IPS-18c (cell line): ENCODE data around the gene HMGN5.

Source experiments
- H3K4me3 ChIP-seq: 2 replicates; pipeline ENCODE4 v1.7.0; 2013; ENCODE audit warnings: low read depth, mild to moderate bottlenecking, low read length, moderate library complexity; ENCODE audit not compliant: insufficient read depth
- H3K9me3 ChIP-seq: one replicate; pipeline ENCODE4 v1.6.1; 2013; ENCODE audit warnings: mild to moderate bottlenecking, low read length, moderate library complexity; ENCODE audit not compliant: control insufficient read depth, insufficient read depth

The HMGN5 gene

DNA sequence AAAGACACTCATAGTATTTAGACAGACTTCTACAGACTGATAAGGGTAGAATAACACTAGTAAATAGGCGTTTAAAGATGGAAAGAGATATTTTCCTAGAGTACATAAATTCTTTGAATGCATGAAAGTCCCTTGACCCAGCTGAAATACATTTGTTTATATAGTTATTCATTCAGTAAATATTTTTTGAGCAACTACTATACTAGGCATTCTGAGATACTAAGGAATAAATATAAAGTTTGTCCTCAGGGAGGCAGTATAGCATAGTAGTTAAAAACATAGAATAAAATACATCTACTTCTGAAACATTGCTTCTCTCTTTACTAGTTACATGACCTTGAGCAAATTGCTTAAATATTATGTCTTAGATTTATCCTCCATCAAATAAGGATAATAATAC is 27.4 kb downstream of the HMGN5 start:
- Histone ChIP-seq H3K9me3 (peaks cover 4% of the 10 kb centered on the region), H3K4me3 (no peak overlapping the region)

DNA sequence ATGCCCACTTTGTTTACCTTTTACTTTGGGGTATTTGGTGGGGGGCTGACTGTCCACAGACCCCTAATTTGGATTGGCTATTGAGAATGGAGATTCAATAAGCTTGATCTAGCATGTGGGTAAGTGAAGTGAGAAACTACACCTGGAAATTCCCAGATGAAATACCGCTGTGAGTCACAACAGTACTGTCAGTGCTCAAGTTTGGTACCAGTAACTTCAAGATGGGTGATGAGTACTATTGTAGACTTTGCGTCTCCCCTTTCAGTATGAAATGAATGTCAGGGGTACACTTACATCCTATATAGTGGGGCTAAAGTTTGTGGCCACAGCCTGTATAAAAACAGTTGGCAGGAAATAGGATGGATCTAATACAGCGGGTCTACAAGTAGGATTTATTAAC is 33.3 kb downstream of the HMGN5 start:
- H3K4me3 ChIP-seq, result no peak overlapping the region
- no peaks in the 10 kb centered on the region for H3K9me3 ChIP-seq

DNA sequence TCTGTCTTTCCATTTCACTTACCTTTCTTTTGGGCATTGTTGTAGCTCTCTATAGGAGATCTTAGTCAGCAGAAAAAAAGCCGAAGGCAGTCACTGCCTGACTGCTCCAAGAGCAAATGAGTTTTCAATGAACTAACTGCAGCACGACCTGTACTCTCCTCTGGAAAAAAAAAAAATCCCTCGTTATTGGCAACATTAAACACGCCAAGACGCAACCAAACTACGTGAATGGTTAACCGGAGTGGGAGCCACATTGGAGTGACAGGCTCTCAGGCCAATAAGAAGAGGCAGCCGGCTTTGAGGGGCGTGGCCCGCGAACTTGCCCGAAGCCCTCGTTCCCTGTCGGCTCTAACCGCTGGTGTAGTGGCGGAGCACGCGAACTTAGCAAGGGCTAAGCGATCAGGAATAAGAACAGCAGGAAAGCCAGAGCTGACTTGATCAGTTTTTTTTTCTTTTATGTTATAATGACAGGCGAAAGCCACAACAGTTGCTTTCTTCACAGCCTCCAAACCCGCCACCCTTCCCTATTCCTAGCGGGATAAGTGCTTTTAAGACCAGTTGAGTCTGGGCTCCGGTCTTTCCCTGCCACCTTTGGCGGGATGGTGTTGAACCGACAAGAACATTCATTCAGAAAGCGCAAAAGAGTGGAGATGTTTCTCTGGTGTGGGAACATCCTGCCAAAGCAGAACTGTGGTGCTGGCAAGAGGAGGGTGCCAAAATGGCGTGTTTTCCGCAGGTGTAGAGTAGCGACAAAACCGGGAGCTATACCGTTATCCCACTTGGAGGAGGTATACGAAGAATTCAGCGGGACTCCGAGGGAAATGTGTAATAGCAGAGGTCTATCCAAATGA is 80.0 kb downstream of the HMGN5 start:
- no peaks in the 10 kb centered on the region for H3K9me3 ChIP-seq
- peak overlapping the region; percentile 62 for H3K4me3 ChIP-seq

DNA sequence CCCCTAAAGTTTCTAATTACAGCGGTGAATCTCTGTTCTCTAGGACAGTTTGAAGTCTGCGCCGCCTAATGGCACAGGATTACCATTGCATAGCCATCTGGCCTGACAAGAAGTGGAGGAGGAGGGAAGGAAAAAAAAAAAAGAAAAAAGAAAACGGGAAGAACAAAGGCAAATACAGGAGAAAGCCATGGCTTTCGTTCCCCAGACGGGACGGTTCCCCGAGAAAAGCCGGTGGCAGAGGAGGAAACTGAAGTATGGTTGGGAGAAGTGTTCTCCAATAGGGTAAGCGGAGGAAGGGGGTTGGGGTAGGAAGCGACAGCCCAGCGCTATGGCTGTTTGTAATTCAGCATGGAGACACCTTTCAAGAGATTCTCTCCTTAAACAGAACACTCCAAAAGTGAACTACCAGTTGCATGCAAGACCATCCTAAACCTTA is 80.8 kb downstream of the HMGN5 start:
- Histone ChIP-seq H3K4me3 (peak overlapping the region; percentile 62), H3K9me3 (no peaks in the 10 kb centered on the region)

DNA sequence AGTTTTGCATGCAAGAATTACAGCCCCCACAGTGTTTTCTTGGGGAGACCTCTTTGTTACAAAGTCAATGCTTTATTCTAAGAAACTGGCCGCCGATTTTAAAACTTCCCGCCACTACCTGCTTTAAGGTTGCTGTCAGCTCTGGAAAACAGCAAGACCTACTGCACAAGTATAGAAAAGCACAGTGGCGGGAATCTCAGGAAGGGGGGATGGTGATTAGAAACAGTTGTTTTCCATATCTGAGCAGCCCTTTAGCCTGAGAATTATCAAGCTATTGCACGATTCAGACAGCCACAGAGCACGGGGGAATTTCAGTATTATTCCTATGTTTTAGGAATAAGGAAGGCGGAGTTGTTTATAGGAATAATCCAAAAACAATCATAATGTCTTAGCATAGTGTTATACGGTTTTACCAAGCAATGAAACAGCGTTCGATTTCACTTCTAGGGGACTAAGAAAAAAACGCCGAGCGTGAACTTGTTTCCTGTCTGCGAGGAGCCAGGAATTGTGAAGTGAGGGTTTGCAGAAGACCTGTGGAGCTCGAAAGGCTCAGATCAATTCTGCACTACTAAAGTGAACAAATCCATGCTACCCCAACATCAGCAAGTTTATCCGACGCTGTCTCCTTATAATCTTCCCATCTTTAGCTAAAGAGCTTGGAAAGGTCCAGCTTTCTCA is 81.3 kb downstream of the HMGN5 start:
- no peaks in the 10 kb centered on the region for H3K9me3 ChIP-seq
- H3K4me3 ChIP-seq, result peak overlapping the region; percentile 62

DNA sequence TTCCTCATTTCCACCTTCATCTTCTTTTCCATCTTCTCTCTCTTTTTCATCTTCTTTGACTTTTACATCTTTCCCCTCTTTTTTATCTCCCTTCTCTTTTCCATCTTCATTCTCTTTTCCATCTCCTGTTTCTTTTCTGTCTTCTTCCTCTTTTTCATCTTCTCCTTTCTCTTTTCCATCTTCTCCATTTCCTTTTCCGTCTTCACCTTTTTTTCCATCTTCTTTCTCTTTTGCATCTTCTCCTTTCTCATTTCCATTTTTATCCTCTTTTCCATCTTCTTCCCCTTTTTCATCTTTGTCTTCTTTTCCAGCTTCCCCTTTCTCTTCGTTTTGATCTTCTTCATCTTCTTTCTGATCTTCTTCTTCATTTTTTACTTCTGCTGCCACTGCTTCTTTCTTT is 87.0 kb downstream of the HMGN5 start:
- no peaks in the 10 kb centered on the region for H3K9me3 ChIP-seq
- H3K4me3 ChIP-seq, result no peak overlapping the region

DNA sequence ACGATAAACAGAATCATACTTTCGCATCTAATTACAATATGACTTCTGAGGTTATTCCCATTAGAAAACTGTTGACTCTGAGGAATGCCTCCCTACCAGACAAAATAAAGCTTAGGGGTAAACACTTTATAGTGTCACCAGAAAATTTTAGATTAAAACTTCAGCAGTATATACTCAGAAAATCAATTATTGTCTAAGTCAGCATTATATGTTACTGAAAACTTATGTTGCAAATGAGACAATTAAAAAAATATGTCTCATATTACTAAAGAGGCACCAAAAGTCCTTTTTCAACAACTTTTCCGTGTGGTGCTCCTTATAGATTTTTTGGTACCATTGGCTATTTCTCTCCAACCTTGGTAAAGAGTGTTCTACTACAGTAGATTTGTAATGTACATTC is 91.4 kb downstream of the HMGN5 start:
- no peak overlapping the region for H3K4me3 ChIP-seq
- peaks cover 15% of the 10 kb centered on the region for H3K9me3 ChIP-seq

DNA sequence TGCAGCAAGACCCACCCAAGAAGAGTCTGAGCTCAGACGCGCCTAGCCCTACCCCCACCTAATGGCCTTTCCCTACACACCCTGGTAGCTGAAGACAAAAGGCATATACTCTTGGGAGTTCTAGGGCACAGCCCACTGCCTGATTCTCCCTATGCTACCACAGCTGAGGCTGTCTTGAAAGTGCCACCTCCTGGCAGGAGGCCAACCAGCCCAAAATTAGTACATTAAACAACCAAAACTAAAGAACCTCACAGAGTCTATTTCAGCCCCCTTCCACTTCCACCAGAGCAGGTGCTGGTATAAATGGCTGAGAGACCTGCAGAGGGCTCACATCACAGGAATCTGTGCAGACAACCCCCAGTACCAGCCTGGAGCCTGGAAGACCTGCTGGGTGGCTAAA is 119.1 kb downstream of the HMGN5 start:
- H3K9me3 ChIP-seq, result peaks cover 4% of the 10 kb centered on the region
- H3K4me3 ChIP-seq, result no peak overlapping the region
